Activated CD8-positive, alpha-beta memory T cell treated with anti-CD3 and anti-CD28 coated beads, Interleukin-2, amount 50 U/mL, for 24 hours (primary cell): ENCODE measurements around the gene SUPT16H.

ENCODE experiments used
- DNase-seq: peaks from one replicate; pipeline ENCODE4 v3.0.0-alpha.2; 2020; ENCODE audit errors: extremely low read depth

The SUPT16H gene

DNA sequence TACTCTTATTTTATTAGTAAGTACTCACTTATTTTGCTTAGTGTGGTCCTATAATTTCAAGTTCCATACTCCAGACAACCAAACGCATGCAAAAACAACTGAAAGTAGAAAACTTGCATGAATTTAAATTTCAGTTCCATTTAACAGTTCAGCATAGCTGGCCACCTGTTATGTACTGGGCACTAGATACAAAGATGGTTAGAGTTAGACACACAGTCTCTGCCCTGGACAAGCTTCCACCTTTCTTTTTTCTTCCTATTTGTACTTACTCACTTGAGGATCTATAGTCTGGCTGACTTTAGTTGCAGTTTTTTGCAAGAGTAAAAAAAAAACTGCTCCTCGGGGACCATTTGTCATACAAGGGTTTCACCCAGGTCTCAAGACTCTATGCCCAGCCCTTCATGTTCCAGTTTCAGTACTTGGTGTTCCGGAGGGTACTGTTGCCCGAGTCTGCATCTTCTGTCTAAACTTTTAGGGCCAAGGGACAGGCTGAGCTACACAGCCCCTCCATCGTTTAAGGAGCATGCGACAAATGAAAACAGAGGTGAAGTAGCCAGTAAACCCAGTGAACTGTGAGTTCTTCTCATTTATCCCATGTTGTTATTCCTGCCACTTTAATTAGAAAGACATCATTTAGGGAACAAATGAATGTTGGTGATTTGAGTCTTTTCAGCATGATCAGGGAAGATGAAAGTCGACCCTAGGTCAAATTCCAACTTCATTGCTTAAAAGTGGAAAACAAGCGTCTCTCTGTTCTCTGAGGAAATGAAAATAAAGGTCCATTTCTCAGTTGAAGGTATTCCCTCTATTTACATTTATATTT is 81.6 kb downstream of the SUPT16H start:
- no peak for DNase-seq
